Smooth muscle cell (in vitro differentiated cells): Measurements from ENCODE around the gene TENM3. TPM values are rescaled to one million over a fixed set of nuclear protein-coding genes. Genes with fewer than 3 reads are reported as not detected.

Source experiments
- DNase-seq: peaks from one replicate; lab custom pipeline; 2025; ENCODE audit not compliant: unreplicated experiment; lab: John Stamatoyannopoulos, UW
- H2AFZ ChIP-seq: fragments of 200-600 bp; sonication (generic); 2 replicates; pipeline ENCODE4 v1.6.0; 2016; ENCODE audit warnings: antibody characterized with exemption, low read depth, mild to moderate bottlenecking
- H3F3A ChIP-seq: fragments of 200-600 bp; sonication (generic); 2 replicates; pipeline ENCODE4 v1.6.0; 2017; ENCODE audit warnings: antibody characterized with exemption, low read depth
- H3K27ac ChIP-seq: fragments of 200-600 bp; sonication (generic); 2 replicates; pipeline ENCODE4 v1.5.1; 2016; ENCODE audit warnings: low read depth, mild to moderate bottlenecking
- H3K27me3 ChIP-seq: fragments of 200-600 bp; sonication (generic); 2 replicates; pipeline ENCODE4 v1.6.1; 2016; ENCODE audit warnings: low read depth, mild to moderate bottlenecking
- H3K36me3 ChIP-seq: fragments of 200-600 bp; sonication (generic); 2 replicates; pipeline ENCODE4 v1.5.1; 2016; ENCODE audit warnings: low read depth
- H3K4me1 ChIP-seq: fragments of 200-600 bp; sonication (generic); 2 replicates; pipeline ENCODE4 v1.5.1; 2016; ENCODE audit warnings: low read depth
- H3K4me2 ChIP-seq: fragments of 200-600 bp; sonication (generic); 2 replicates; pipeline ENCODE4 v1.6.0; 2016; ENCODE audit warnings: mild to moderate bottlenecking
- H3K4me3 ChIP-seq: fragments of 200-600 bp; sonication (generic); 2 replicates; pipeline ENCODE4 v1.5.1; 2016; ENCODE audit warnings: mild to moderate bottlenecking
- H3K79me2 ChIP-seq: fragments of 200-600 bp; sonication (generic); 2 replicates; pipeline ENCODE4 v1.6.0; 2016; ENCODE audit warnings: low read depth, mild to moderate bottlenecking
- H3K9ac ChIP-seq: fragments of 200-600 bp; sonication (generic); 2 replicates; pipeline ENCODE4 v1.6.0; 2016; ENCODE audit warnings: low read depth
- H3K9me3 ChIP-seq: fragments of 200-600 bp; sonication (generic); replicated peaks from 2 replicates; pipeline ENCODE4 v1.5.1; 2016; ENCODE audit warnings: low read depth
- H4K20me1 ChIP-seq: fragments of 200-600 bp; sonication (generic); 2 replicates; pipeline ENCODE4 v1.6.0; 2016; ENCODE audit warnings: low read depth
- WGBS: methylation state at CpG from one replicate; pipeline ENCODE4 v1.1.7; 2016; ENCODE audit warnings: low lambda C conversion rate; 5-methylcytosine and 5-hydroxymethylcytosine counted together
- polyA plus RNA-seq: library from polyadenylated mRNA; unstranded; fragments of >200 nt; fragmentation: Nextera tagmentation; extraction: Ambion mirVana; gene quantifications from 2 replicates; pipeline ENCODE4 v1.2.1, GENCODE V29; 2016
- total RNA-seq: library from RNA; depleted of rRNA; stranded (reverse); fragments of >200 nt; gene quantifications from 2 replicates; pipeline ENCODE4 v1.2.3, GENCODE V29; 2014
- TF ChIP-seq, protein P1 (sequence below): fragments of 200-600 bp; sonication (generic); IDR thresholded peaks from 2 replicates; pipeline ENCODE4 v1.5.1; 2017; ENCODE audit warnings: borderline replicate concordance, mild to moderate bottlenecking, antibody characterized with exemption; ENCODE audit not compliant: insufficient read depth, poor library complexity, severe bottlenecking

TENM3 gene
- total and polyA plus RNA-seq, 2 experiments from 2014 or later: 46.9 to 295 TPM

DNA sequence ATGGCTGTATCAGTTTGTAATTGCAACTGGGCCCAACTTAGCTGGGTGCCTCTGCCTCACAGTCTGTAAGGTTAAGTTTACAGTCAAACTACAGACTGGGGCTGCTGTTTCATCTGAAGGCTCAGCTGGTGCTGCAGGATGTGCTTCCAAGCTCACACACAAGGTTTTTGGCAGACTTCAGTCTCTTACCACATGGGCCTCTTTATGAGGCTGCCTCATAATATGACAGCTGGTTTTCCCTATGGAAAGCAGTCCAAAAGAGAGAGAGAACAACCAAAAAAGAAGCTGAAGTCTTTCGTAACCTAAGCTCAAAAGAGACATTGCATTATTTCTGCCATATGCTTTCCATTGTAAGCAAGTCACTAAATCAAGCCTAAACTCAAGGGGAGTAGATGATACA, 402.3 kb downstream of the TENM3 start:
- Histone ChIP-seq H3K9ac (no peak overlapping the region), H3K79me2 (no peaks in the 10 kb centered on the region), H3K4me1 (peaks cover 11% of the 10 kb centered on the region), H2AFZ (no peak overlapping the region), H3K36me3 (peaks cover 8% of the 10 kb centered on the region), H3K4me3 (no peak overlapping the region), H3K27me3 (no peaks in the 10 kb centered on the region), H3K4me2 (no peak overlapping the region), H4K20me1 (peaks cover 4% of the 10 kb centered on the region), H3K27ac (no peak overlapping the region), H3F3A (peaks cover 9% of the 10 kb centered on the region), H3K9me3 (no peaks in the 10 kb centered on the region)
- DNase-seq: no peak
- WGBS: 100% methylated on average over 1 of the region's 1 CpG
- TF ChIP-seq, protein P1, sequence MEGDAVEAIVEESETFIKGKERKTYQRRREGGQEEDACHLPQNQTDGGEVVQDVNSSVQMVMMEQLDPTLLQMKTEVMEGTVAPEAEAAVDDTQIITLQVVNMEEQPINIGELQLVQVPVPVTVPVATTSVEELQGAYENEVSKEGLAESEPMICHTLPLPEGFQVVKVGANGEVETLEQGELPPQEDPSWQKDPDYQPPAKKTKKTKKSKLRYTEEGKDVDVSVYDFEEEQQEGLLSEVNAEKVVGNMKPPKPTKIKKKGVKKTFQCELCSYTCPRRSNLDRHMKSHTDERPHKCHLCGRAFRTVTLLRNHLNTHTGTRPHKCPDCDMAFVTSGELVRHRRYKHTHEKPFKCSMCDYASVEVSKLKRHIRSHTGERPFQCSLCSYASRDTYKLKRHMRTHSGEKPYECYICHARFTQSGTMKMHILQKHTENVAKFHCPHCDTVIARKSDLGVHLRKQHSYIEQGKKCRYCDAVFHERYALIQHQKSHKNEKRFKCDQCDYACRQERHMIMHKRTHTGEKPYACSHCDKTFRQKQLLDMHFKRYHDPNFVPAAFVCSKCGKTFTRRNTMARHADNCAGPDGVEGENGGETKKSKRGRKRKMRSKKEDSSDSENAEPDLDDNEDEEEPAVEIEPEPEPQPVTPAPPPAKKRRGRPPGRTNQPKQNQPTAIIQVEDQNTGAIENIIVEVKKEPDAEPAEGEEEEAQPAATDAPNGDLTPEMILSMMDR: no peak

- Histone ChIP-seq H3K4me1 (peaks cover 8% of the 10 kb centered on the region), H3F3A (no peaks in the 10 kb centered on the region), H3K4me2 (no peak overlapping the region), H2AFZ (no peak overlapping the region), H3K27ac (no peak overlapping the region), H4K20me1 (peaks cover 4% of the 10 kb centered on the region), H3K9me3 (no peaks in the 10 kb centered on the region), H3K4me3 (no peak overlapping the region), H3K79me2 (no peaks in the 10 kb centered on the region), H3K9ac (no peak overlapping the region), H3K27me3 (no peaks in the 10 kb centered on the region), H3K36me3 (peaks cover 8% of the 10 kb centered on the region)
- WGBS: 96% methylated on average over 4 of the region's 4 CpGs
- TF ChIP-seq, protein P1: no peak
- no peak for DNase-seq
Observed at GRCh38 chr4:182647646-182648300, 404.6 kb downstream of the TENM3 start.

GRCh38 chr4:182648766-182649165, 405.6 kb downstream of the TENM3 start:
- Histone ChIP-seq H3K9ac (no peak overlapping the region), H3K27me3 (no peaks in the 10 kb centered on the region), H3F3A (no peaks in the 10 kb centered on the region), H3K4me2 (no peak overlapping the region), H3K4me1 (no peaks in the 10 kb centered on the region), H2AFZ (no peak overlapping the region), H3K79me2 (no peaks in the 10 kb centered on the region), H3K4me3 (no peak overlapping the region), H3K9me3 (no peaks in the 10 kb centered on the region), H3K36me3 (peaks cover 8% of the 10 kb centered on the region), H3K27ac (no peak overlapping the region), H4K20me1 (peaks cover 10% of the 10 kb centered on the region)
- TF ChIP-seq, protein P1: no peak
- DNase-seq: no peak
